Measurements from ENCODE around the gene TBX2. TPM values are rescaled to one million over a fixed set of nuclear protein-coding genes. Genes with fewer than 3 reads are reported as not detected.

TBX2 gene
- total and polyA plus RNA-seq, 2 donors = 2.1 to 3.2 TPM

GRCh38 chr17:61416211-61416539 is 16.5 kb downstream of the TBX2 start:
- no peak overlapping the region for H3K4me3 ChIP-seq (ENCODE audit: low read length in 2 of 2)
- no peak overlapping the region for H3K27ac ChIP-seq (ENCODE audit: low read depth in 1 of 2, low read length in 1 of 2)
- H3K27me3 ChIP-seq (ENCODE audit: control insufficient read depth in 2 of 2, insufficient read depth in 1 of 2, low read length in 1 of 2) = peaks cover 44 to 90% of the 10 kb centered on the region in 2 donors
- H3K9me3 ChIP-seq (ENCODE audit: control insufficient read depth in 2 of 2, insufficient read depth in 1 of 2, low read length in 1 of 2) = no peaks in the 10 kb centered on the region
- H3K4me1 ChIP-seq (ENCODE audit: control insufficient read depth in 2 of 2, insufficient read depth in 2 of 2, low read length in 2 of 2) = peaks cover 11 to 22% of the 10 kb centered on the region in 2 donors
- H3K36me3 ChIP-seq (ENCODE audit: control insufficient read depth in 2 of 2, insufficient read depth in 2 of 2, low read length in 1 of 2) = no peaks in the 10 kb centered on the region
- DNase-seq (ENCODE audit: low read depth in 6 of 9, low spot score in 9 of 9) = no peak
- 93% methylated on average over 6 of the region's 6 CpGs for WGBS

- Histone ChIP-seq H3K4me1 (ENCODE audit: control insufficient read depth in 2 of 2, insufficient read depth in 2 of 2, low read length in 2 of 2) (peaks cover 7 to 17% of the 10 kb centered on the region in 2 donors), H3K4me3 (ENCODE audit: low read length in 2 of 2) (no peak overlapping the region), H3K36me3 (ENCODE audit: control insufficient read depth in 2 of 2, insufficient read depth in 2 of 2, low read length in 1 of 2) (no peaks in the 10 kb centered on the region), H3K27me3 (ENCODE audit: control insufficient read depth in 2 of 2, insufficient read depth in 1 of 2, low read length in 1 of 2) (peaks cover 38 to 87% of the 10 kb centered on the region in 2 donors), H3K9me3 (ENCODE audit: control insufficient read depth in 2 of 2, insufficient read depth in 1 of 2, low read length in 1 of 2) (no peaks in the 10 kb centered on the region), H3K27ac (ENCODE audit: low read depth in 1 of 2, low read length in 1 of 2) (no peak overlapping the region)
- 29% methylated on average over 43 of the region's 43 CpGs for WGBS
- peak in 5 of 9 donors; percentile 33 to 57 (median 44) for DNase-seq (ENCODE audit: low read depth in 6 of 9, low spot score in 9 of 9)
Observed at GRCh38 chr17:61416540-61417363, 17.1 kb downstream of the TBX2 start.

GRCh38 chr17:61418449-61418848 is 18.8 kb downstream of the TBX2 start:
- Histone ChIP-seq H3K4me1 (ENCODE audit: control insufficient read depth in 2 of 2, insufficient read depth in 2 of 2, low read length in 2 of 2) (peaks cover 0 to 4% of the 10 kb centered on the region in 2 donors), H3K27me3 (ENCODE audit: control insufficient read depth in 2 of 2, insufficient read depth in 1 of 2, low read length in 1 of 2) (peaks cover 22 to 77% of the 10 kb centered on the region in 2 donors), H3K36me3 (ENCODE audit: control insufficient read depth in 2 of 2, insufficient read depth in 2 of 2, low read length in 1 of 2) (no peaks in the 10 kb centered on the region), H3K4me3 (ENCODE audit: low read length in 2 of 2) (no peak overlapping the region), H3K9me3 (ENCODE audit: control insufficient read depth in 2 of 2, insufficient read depth in 1 of 2, low read length in 1 of 2) (no peaks in the 10 kb centered on the region), H3K27ac (ENCODE audit: low read depth in 1 of 2, low read length in 1 of 2) (no peak overlapping the region)
- WGBS = 94% methylated on average over 2 of the region's 2 CpGs
- no peak for DNase-seq (ENCODE audit: low read depth in 6 of 9, low spot score in 9 of 9)

GRCh38 chr17:61419496-61420046 is 19.9 kb downstream of the TBX2 start:
- H3K36me3 ChIP-seq (ENCODE audit: control insufficient read depth in 2 of 2, insufficient read depth in 2 of 2, low read length in 1 of 2) = no peaks in the 10 kb centered on the region
- WGBS = 93% methylated on average over 8 of the region's 8 CpGs
- H3K4me1 ChIP-seq (ENCODE audit: control insufficient read depth in 2 of 2, insufficient read depth in 2 of 2, low read length in 2 of 2) = peaks cover 0 to 4% of the 10 kb centered on the region in 2 donors
- peaks cover 20 to 75% of the 10 kb centered on the region in 2 donors for H3K27me3 ChIP-seq (ENCODE audit: control insufficient read depth in 2 of 2, insufficient read depth in 1 of 2, low read length in 1 of 2)
- H3K9me3 ChIP-seq (ENCODE audit: control insufficient read depth in 2 of 2, insufficient read depth in 1 of 2, low read length in 1 of 2) = no peaks in the 10 kb centered on the region
- no peak for DNase-seq (ENCODE audit: low read depth in 6 of 9, low spot score in 9 of 9)
- H3K27ac ChIP-seq (ENCODE audit: low read depth in 1 of 2, low read length in 1 of 2) = no peak overlapping the region
- no peak overlapping the region for H3K4me3 ChIP-seq (ENCODE audit: low read length in 2 of 2)

GRCh38 chr17:61420052-61420451 is 20.4 kb downstream of the TBX2 start:
- no peaks in the 10 kb centered on the region for H3K36me3 ChIP-seq (ENCODE audit: control insufficient read depth in 2 of 2, insufficient read depth in 2 of 2, low read length in 1 of 2)
- peaks cover 17 to 74% of the 10 kb centered on the region in 2 donors for H3K27me3 ChIP-seq (ENCODE audit: control insufficient read depth in 2 of 2, insufficient read depth in 1 of 2, low read length in 1 of 2)
- WGBS = 71% methylated on average over 4 of the region's 4 CpGs
- H3K4me3 ChIP-seq (ENCODE audit: low read length in 2 of 2) = no peak overlapping the region
- peaks cover 0 to 4% of the 10 kb centered on the region in 2 donors for H3K4me1 ChIP-seq (ENCODE audit: control insufficient read depth in 2 of 2, insufficient read depth in 2 of 2, low read length in 2 of 2)
- no peak overlapping the region for H3K27ac ChIP-seq (ENCODE audit: low read depth in 1 of 2, low read length in 1 of 2)
- no peaks in the 10 kb centered on the region for H3K9me3 ChIP-seq (ENCODE audit: control insufficient read depth in 2 of 2, insufficient read depth in 1 of 2, low read length in 1 of 2)
- DNase-seq (ENCODE audit: low read depth in 6 of 9, low spot score in 9 of 9) = no peak

GRCh38 chr17:61420745-61421398 is 21.2 kb downstream of the TBX2 start:
- no peak overlapping the region for H3K4me3 ChIP-seq (ENCODE audit: low read length in 2 of 2)
- no peaks in the 10 kb centered on the region for H3K9me3 ChIP-seq (ENCODE audit: control insufficient read depth in 2 of 2, insufficient read depth in 1 of 2, low read length in 1 of 2)
- DNase-seq (ENCODE audit: low read depth in 6 of 9, low spot score in 9 of 9) = no peak
- peaks cover 0 to 4% of the 10 kb centered on the region in 2 donors for H3K4me1 ChIP-seq (ENCODE audit: control insufficient read depth in 2 of 2, insufficient read depth in 2 of 2, low read length in 2 of 2)
- H3K27me3 ChIP-seq (ENCODE audit: control insufficient read depth in 2 of 2, insufficient read depth in 1 of 2, low read length in 1 of 2) = peaks cover 14 to 73% of the 10 kb centered on the region in 2 donors
- H3K36me3 ChIP-seq (ENCODE audit: control insufficient read depth in 2 of 2, insufficient read depth in 2 of 2, low read length in 1 of 2) = no peaks in the 10 kb centered on the region
- H3K27ac ChIP-seq (ENCODE audit: low read depth in 1 of 2, low read length in 1 of 2) = no peak overlapping the region
- 95% methylated on average over 4 of the region's 4 CpGs for WGBS

GRCh38 chr17:61421460-61421859 is 21.8 kb downstream of the TBX2 start:
- peaks cover 13 to 70% of the 10 kb centered on the region in 2 donors for H3K27me3 ChIP-seq (ENCODE audit: control insufficient read depth in 2 of 2, insufficient read depth in 1 of 2, low read length in 1 of 2)
- H3K9me3 ChIP-seq (ENCODE audit: control insufficient read depth in 2 of 2, insufficient read depth in 1 of 2, low read length in 1 of 2) = no peaks in the 10 kb centered on the region
- WGBS = 93% methylated on average over 4 of the region's 4 CpGs
- H3K4me1 ChIP-seq (ENCODE audit: control insufficient read depth in 2 of 2, insufficient read depth in 2 of 2, low read length in 2 of 2) = peaks cover 0 to 4% of the 10 kb centered on the region in 2 donors
- H3K27ac ChIP-seq (ENCODE audit: low read depth in 1 of 2, low read length in 1 of 2) = no peak overlapping the region
- no peak overlapping the region for H3K4me3 ChIP-seq (ENCODE audit: low read length in 2 of 2)
- no peaks in the 10 kb centered on the region for H3K36me3 ChIP-seq (ENCODE audit: control insufficient read depth in 2 of 2, insufficient read depth in 2 of 2, low read length in 1 of 2)
- no peak for DNase-seq (ENCODE audit: low read depth in 6 of 9, low spot score in 9 of 9)

GRCh38 chr17:61422116-61422799 is 22.6 kb downstream of the TBX2 start:
- whole genome bisulfite sequencing = 86% methylated on average over 5 of the region's 5 CpGs
- Histone ChIP-seq H3K4me3 (ENCODE audit: low read length in 2 of 2) (no peak overlapping the region), H3K36me3 (ENCODE audit: control insufficient read depth in 2 of 2, insufficient read depth in 2 of 2, low read length in 1 of 2) (no peaks in the 10 kb centered on the region), H3K9me3 (ENCODE audit: control insufficient read depth in 2 of 2, insufficient read depth in 1 of 2, low read length in 1 of 2) (no peaks in the 10 kb centered on the region), H3K27me3 (ENCODE audit: control insufficient read depth in 2 of 2, insufficient read depth in 1 of 2, low read length in 1 of 2) (peaks cover 9 to 65% of the 10 kb centered on the region in 2 donors), H3K4me1 (ENCODE audit: control insufficient read depth in 2 of 2, insufficient read depth in 2 of 2, low read length in 2 of 2) (no peaks in the 10 kb centered on the region), H3K27ac (ENCODE audit: low read depth in 1 of 2, low read length in 1 of 2) (no peak overlapping the region)
- no peak for DNase-seq (ENCODE audit: low read depth in 6 of 9, low spot score in 9 of 9)

Data from thymus (tissue), 11 donors.